Hematopoietic multipotent progenitor cell treated with erythropoietin and hydrocortisone succinate and interleukin-3 and kit ligand, for 6 days (in vitro differentiated cells): ENCODE results near the gene LAMA4.
"Not testable (repeated sequence)": the region's sequence is repeated elsewhere in the genome, so short reads cannot be mapped to it uniquely, and the experiment has no call there.

Experiments used
- DNase-seq: peaks from one replicate; pipeline ENCODE4 v3.0.0-alpha.2; 2015

The LAMA4 gene

DNA sequence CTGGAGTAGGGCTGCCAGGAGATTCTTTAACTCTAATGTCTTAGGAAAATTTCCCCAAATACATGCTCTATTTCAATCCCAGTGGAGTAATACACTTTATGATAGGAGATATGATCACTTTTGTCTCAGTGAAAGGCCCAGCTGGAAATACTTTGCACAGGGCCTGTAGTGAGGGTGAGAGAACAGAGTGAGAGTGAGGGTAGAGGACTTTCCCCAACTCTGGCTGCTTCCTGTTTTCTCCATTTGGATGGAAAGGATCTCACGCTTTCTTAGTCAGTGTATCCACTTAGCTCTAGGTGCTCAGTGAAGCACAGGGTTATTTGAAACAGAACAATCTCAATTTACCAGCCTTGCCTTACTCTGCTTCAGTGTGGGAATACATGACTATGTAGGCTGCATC lies 130.4 kb downstream of the LAMA4 start:
- no peak for DNase-seq

DNA sequence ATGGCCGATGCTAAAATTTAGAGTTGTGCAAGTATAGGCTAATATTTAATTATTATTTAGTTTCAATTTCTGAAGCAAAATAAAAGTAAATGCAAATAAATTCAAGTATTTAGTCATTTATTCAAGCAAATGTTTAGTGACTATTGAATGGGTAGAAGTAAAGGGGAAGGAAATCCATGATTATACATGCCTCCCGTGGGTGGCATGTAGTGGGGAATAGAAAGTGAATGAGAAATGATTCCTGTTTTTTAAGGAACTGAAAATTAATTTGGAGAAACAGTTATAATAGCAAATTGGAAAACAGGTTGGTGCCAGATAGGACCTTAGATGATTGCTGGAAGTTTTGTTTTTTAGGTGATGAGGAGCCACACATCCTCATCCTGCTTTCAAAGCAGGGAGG lies 131.6 kb downstream of the LAMA4 start:
- DNase-seq = no peak

DNA sequence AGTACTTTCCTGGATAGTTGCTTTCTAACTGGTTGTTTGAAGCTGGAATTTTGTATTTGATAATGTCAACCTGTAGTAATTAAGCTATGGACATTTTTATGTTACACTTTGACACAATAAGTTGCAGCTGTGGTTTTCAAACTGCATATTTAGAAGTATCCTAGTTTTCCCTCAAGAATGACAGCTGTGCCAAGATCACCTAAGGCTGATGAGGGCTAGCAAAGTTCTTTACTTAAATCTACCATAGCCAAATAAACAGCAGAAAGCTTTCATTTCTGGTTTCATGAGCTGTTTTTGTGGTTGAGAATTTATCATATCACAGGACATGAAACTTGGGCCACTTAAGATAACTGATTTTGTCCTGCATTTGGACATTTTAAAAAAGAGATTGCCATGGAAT lies 136.3 kb downstream of the LAMA4 start:
- no peak for DNase-seq

DNA sequence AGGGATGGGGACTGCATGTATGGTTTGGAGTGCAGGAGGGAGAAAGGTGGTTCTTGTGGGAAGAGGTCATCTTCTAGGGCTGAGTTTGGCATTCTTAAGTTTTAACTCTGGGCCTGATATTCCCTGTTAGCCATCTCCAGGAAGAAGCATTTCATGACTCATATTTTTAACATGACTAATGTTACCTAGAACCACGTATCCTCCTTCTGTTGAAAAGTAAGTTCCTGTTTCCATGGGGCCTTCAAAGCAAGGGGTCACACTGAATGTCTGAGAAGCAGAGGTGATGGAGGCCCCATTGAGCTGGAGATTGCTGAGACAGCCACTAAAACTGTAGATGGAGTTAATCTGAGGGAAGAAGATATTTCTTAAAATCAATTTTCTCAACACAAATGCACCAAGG lies 136.8 kb downstream of the LAMA4 start:
- peak; percentile 9 for DNase-seq

DNA sequence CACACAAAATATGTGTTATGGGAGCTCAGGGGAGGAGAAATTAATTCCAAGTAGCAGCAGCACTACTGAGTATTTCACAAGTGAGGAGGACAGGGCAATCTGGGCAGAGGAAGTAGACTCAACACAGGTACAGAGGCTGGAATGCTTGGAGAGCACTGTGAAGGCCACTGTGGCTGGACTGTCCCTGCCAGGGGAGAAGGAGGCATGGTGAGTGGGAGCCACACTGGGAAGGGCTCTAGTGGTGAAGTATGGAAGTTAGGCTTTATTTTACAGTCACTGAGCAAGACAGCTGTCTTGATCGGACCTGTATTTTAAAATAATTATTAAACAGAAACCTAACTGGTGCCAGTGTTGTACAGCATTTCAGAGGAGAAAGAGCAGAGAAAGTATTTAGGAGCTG lies 138.1 kb downstream of the LAMA4 start:
- DNase-seq = no peak

DNA sequence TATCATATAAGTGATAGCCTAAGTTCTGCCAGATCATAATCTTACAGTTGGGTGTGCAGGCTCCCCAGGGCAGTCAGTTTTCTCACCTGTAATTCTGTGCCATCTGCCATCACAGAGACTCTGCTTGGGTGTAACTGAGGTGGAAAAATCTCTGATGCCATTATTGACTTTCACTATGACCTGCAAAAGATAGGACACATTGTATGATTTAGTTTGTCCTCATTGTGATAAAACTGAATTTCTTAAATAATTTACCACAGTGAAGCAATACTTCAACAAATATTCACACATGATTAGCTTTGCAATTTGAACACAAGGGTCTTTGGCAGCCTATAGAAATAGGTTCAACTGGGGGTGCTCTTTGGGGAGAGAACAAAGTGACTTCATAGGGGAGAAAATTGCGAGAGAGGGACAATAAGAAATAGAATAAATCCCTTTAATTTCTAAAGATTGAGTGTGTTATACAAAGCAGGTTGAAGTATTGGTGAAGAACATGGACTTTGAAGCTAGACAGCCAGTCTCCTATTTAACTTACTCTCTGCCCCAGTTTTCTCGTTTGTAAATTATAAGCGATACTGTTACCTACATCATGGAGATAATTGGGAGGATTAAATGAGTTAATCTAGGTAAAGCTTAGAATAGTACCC lies 139.7 kb downstream of the LAMA4 start:
- no peak for DNase-seq

DNA sequence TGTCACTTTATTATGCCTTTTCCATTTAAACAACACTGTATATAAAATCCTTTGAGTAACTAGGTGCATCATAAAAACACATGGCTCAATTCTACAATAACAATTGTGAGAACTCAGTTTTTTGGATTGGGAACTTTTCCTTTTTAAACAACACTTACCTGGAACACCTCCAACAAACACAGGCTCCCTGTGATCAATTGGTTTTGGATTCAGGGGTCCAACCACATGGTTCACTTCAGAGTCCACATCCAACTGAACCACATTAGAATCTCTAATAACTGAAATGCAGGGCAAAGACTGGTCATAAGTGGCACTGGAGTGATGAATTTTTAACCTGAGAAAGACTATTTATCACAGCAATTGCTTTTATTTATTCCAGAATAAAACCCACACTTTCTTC lies 140.4 kb downstream of the LAMA4 start:
- no peak for DNase-seq

DNA sequence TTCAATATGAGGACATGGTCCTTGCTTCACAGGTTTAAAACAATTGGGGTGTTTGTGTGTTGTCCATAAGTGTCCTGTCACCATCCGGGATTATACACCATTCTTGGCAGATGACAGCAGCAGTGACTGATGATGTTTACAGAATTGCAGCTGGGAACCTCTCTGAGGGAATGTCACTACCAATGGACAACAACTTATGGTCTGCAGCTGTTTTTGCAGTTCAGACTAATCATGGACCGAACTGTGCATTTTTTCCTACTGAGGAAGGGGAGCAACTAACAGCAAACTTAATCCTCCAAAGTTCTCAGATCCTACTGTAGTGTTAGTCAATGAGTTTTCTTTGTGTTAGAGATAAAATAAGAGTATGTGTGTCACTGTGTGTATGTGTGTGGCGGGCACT lies 140.9 kb downstream of the LAMA4 start:
- DNase-seq = no peak

DNA sequence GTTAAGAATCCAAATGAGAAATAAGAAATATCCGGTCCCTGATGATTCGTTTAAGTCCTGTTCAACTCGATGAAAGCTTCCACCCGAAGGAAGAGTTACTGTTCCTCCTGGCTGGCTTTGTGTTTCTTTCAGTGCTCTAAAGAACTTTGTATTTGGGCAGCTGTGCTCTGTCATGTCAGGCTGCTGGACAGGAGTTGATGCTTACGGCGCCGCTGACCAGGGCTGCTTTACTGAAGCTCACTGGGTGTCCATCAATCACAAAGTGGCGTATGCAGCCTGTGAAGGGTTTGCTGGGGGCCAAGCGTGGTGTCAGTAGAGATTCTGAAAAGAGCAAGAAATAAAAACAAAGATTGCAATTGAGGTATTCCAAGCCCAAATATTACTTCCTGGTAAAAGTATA lies 145.1 kb downstream of the LAMA4 start:
- no peak for DNase-seq

DNA sequence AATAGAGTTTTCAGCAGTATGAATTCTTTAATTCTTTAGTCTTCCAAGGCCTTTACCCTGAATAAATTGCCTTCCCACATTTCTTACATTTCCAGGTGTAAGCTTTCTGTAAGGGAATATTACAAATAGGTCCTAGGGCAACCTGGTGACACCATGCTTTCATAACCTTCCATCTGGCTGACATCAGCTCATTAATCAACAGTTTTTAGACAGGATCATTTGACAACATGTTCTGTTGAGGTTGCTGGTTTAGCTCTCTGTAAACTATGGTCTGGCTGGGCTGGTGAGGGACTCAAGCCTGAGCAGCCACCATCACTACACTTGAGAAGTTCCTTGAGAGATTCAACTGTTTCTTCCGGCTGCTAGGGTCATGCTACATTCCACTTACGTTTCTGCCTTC lies 147.8 kb downstream of the LAMA4 start:
- no peak for DNase-seq

DNA sequence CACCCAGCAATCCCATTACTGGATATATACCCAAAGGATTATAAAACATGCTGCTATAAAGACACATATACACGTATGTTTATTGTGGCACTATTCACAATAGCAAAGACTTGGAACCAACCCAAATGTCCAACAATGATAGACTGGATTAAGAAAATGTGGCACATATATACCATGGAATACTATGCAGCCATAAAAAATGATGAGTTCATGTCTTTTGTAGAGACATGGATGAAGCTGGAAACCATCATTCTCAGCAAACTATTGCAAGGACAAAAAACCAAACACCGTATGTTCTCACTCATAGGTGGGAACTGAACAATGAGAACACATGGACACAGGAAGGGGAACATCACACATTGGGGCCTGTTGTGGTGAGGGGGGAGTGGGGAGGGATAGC lies 148.3 kb downstream of the LAMA4 start:
- DNase-seq = not testable (repeated sequence)

DNA sequence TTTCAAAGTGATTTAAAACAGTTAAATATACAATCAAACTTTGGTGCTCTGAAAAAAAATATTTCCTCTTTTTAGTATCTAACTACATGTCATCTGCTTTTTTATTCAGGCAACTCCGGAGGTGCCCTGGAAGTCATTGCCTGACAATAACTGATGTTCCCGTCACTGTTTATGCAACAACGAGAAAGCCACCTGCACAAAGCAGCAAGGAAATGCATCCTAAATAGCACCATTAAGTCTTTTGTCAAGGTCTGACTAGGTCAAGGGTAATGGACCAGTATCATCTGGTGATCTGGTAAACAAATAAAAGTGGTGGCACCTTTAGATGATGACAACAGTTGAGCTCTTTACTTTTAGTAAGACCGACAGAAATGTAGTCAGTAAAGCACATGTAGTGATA lies 153.8 kb downstream of the LAMA4 start:
- DNase-seq = no peak

DNA sequence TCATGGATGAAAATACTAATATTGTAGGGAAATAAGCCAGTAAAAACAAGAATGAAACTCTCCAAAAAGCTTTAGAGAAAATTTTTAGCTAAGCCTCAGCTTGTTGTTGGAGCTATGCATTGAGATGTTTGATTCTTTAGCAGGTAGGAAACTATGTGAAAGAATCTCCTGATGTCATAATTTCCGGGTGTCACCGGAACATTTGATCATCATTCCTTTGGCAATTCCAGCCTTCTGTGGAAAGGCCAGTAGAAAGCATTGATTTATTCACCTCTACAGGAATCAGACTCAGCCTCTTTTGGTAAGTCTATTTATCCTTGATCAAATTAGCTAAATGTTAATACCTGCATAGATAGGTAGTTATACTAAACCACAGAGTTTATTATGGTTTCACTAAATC lies 157.5 kb downstream of the LAMA4 start:
- DNase-seq = no peak

DNA sequence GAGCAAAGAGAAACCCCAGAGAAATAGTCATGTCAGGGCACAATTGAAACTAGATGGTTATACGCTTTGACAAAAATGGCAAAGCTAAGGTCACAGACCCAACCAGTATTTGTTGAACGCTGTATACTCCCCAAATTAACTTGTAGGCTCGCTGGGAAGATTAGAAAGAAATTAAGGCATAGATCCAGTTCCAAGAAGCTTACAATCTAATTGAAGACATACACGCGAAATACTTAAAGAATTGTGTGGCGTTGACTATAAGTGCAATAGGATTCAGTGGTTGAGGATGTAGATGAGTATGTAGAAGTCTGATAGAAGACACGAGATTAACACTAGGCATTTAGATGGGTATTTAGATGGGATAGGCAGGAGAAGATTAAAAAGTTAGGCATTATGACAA lies 166.5 kb downstream of the LAMA4 start:
- peak; percentile 21 for DNase-seq

DNA sequence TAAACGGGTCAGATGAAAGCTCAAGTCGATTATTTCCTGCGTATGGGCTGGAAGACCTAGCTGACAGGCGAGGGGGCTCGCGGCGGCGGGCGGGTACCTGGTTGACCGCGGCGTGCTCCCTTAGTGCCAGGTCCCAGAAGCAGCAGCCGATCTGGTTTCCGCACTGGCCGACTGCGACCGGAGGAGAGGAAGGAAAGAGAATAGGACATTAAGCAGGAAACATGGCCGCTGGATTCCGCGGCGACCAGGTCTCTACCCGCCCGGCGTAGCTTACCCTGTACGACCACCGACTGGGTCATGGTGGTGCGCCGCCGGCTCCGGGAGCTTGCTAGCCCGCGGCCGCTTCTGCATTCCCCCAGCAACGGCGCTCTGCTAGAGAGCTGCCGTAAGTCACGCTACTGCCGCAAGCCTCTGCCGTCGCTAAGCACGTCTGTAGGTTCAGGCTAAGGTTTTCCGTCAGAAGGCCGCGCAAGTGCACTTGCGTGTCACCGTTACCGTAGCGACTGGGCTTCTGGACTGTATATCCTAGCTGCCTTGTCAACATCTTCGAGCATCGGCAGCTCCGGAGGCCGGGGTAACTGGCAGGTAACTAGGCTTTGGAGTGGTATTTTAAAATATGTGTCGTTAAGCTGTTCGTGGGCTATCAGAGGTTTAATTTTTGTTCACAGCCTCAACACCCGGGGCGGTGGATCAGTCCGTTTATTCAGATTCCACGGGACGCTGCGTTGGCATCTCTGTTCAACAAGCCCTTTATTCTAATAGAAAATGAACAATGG lies 167.0 kb downstream of the LAMA4 start, which contains the start of the genes FAM229B and TUBE1:
Gene FAM229B, plus strand, starts transcription at position 456 of the 776 bp plus-strand sequence. CDS start 11,693 bp downstream, outside the sequence.
Gene TUBE1, minus strand, starts transcription at position 347 of the 776 bp plus-strand sequence. Its CDS starts 48 bp downstream, at position 299.
- peak; percentile 98 for DNase-seq

DNA sequence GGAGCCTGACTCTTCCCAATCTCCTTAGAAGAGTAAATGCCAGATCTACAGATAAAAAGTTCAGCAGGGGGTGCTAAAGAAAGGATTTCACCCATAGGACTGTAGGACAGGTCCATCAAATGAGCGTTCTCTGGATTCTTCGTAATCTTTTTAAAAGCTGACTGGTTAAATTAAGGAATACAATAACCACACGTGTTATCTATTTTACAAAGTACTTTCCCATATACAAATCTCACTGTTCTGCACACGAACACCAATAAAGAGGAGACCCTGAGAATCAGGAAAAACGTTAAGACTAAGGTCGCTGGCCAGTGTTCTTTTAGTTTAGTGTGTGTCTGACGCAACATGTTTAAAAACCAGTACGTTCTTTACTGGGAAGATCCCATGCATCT lies 167.6 kb downstream of the LAMA4 start:
- DNase-seq = peak; percentile 62

DNA sequence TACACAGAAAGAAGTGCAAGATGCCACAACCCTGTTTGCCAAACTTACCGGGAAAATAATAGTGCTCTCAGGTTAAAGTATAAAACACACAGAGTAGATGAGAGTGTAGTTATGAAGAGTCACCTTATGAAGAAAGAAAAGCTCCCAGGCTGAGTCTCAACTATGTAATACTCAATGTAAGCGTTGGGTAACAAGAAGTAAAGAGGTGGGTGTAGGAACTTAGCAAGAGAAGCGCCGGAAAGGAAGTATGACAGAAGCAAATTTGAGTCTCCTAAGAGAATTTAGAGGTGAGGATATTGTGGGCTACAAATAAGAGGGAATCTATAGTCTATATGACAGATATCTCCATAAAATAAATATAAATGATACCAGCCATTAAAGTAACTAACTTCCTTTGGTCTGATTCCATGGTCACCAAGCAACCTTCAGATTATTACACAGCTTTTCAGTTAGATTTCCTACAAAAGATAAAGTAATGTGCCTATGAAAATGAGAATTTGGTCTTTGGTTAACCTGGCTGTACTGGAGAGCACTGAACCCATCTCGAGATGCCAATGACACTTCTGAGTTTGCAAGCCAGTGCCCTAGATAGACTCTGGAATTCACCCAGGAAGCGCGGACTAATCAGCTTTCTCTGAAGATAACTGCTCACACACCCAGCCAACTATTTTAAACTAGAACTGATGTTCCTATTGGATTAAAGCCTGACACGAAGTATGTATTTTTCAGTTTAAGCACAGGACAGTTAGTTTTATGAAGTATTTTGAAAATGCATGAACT lies 168.9 kb downstream of the LAMA4 start:
- DNase-seq = peak; percentile 14

DNA sequence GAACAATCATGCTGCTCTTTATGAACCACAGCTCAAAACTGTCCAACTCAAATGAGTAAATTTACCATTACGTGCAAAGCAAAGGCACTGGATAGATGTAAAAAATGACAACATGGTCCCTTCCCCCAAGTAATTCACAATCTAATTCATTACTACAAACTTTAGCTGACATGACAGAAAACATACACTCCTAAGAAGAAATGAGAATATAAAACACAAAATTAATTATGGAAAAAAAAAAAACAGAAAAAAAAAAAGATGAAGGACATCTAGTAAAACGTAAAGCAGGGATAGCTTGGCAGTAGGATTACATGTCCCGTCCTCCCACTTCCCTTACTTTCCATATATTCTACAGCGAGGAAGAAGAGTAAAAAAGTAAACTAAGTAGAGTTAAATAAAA lies 172.8 kb downstream of the LAMA4 start:
- DNase-seq = no peak

DNA sequence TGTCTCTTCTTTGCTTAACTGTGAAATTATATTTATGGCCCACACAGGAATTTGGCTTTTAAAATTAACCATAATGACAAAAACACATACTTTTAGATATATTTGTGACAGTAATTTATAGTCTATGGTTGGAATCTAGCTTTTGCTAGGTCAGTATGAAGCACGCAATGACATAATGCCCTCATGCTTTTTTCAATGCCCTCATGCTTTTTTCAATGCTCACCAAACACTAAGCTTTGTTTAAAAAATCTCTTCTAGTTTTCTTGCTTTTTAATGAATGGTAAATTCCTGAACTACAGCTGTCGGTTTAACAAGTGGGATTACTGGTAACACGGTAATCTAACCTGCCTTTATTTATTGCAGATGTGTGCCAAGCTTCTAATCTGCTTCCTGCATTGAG lies 187.8 kb downstream of the LAMA4 start:
- no peak for DNase-seq

DNA sequence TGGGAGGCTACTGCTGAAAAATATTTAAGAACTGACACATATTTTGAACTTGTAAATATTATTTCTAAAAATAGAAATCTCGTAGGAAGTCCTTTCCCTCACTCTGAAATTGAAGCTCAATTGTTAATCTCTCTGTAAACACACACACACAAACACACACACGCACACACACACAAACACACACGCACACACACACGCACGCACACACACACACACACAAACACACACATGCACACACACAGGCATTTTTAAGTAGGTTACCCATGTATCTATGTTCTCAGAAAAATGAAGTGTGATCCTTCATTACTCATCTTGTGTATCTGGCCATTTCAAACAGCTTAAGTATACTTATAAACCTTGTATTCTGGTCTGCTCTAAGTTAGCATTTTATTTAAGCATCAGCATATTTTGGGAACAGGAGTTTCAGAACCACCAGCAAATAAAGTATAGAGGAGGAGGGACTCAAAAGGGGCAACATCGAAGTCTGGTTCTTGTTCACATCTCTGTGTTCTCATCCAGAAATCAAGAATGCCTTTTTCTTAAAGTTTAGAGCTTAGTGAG lies 188.9 kb downstream of the LAMA4 start:
- no peak for DNase-seq

DNA sequence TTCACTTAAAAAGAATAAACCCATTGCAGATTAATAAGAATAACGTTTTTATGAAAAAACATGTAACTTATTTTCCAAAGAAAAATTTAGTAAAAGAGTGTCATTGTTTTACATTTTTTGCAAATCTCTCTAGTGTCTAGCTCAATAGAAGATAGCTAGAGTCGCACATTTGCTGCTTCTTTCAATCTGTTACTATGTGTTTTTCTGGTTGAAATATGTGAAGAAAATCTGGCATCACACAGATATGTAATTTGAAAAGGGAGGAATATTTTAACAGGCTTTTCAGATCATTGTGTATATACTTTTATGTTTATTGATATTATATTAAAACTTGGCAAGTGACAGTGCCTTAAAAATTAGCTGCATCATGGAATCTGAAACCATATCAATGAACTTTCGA lies 191.4 kb downstream of the LAMA4 start:
- no peak for DNase-seq

DNA sequence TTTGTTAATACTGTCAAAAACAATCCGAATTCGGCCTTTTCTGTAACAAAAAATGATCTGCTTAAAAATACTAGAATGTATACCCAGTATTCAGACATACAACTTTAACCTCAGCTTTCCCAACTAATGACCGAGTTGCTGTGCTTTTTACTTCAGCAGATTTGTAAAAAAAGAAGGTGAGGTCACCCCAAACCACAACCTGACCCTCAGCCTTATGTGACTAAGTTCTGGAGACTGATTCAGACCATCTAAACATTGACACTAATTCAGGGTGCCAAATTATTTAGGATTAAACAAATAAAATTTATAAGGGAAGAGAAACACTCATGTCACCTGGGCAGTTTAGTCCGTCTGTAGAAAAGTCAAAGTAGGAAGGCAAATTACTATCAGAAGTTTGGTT lies 192.8 kb downstream of the LAMA4 start:
- no peak for DNase-seq
